Common myeloid progenitor, CD34-positive (primary cell): Measurements from ENCODE around the gene CD7. TPM values are rescaled to one million over a fixed set of nuclear protein-coding genes. Genes with fewer than 3 reads are reported as not detected.
"Not testable (repeated sequence)": the region's sequence is repeated elsewhere in the genome, so short reads cannot be mapped to it uniquely, and the experiment has no call there.

Experiments used
- CTCF ChIA-PET: fragments of 350-600 bp; sonication (Branson Sonifier 250); formaldehyde crosslinking; loops from one replicate; lab custom pipeline; 2021; ENCODE audit warnings: antibody characterized with exemption; lab: Charles Lee
- POLR2A ChIA-PET: fragments of 350-600 bp; sonication (Branson Sonifier 250); formaldehyde crosslinking; loops from one replicate; lab custom pipeline; 2021; ENCODE audit warnings: antibody characterized with exemption; lab: Charles Lee
- DNase-seq, 3 donors: peaks; one replicate each; pipeline versions ENCODE4 v3.0.0 to v3.0.0-alpha.2; 2013
- H3K27ac ChIP-seq, 2 experiments: 1 replicate in 1 of 2; 2 replicates in 1 of 2; pipeline ENCODE4 v1.7.0; 2013; ENCODE audit warnings: inconsistent platforms in 2 of 2, low read length in 2 of 2, mild to moderate bottlenecking in 2 of 2, low read depth in 1 of 2, moderate library complexity in 1 of 2; ENCODE audit not compliant: severe bottlenecking in 2 of 2, insufficient read depth in 1 of 2, poor library complexity in 1 of 2
- H3K27me3 ChIP-seq, 5 experiments: replicated peaks in 2 of 5; 1 replicate in 3 of 5; 2 replicates in 2 of 5; pipeline versions ENCODE4 v1.6.1 to v1.7.0; 2013; ENCODE audit warnings: low read length in 4 of 5, mild to moderate bottlenecking in 2 of 5, moderate library complexity in 2 of 5, inconsistent platforms in 1 of 5; ENCODE audit not compliant: insufficient read depth in 5 of 5, control insufficient read depth in 4 of 5
- H3K36me3 ChIP-seq, 4 experiments: 1 replicate in 2 of 4; 2 replicates in 2 of 4; pipeline versions ENCODE4 v1.6.1 to v1.7.0; 2013; ENCODE audit warnings: low read length in 3 of 4, control low read depth in 1 of 4, mild to moderate bottlenecking in 1 of 4; ENCODE audit not compliant: control insufficient read depth in 4 of 4, insufficient read depth in 4 of 4
- H3K4me1 ChIP-seq, 4 experiments: 1 replicate in 3 of 4; 2 replicates in 1 of 4; pipeline versions ENCODE4 v1.6.1 to v1.7.1; 2013; ENCODE audit warnings: low read length in 3 of 4, mild to moderate bottlenecking in 3 of 4, control low read depth in 1 of 4, inconsistent platforms in 1 of 4, moderate library complexity in 1 of 4; ENCODE audit not compliant: control insufficient read depth in 4 of 4, insufficient read depth in 4 of 4; ENCODE audit errors: control extremely low read depth in 1 of 4
- H3K4me3 ChIP-seq, 7 experiments: 1 replicate in 4 of 7; 2 replicates in 3 of 7; pipeline versions ENCODE4 v1.5.1 to v1.7.0; 2013; ENCODE audit warnings: mild to moderate bottlenecking in 7 of 7, low read length in 6 of 7, moderate library complexity in 6 of 7, inconsistent platforms in 2 of 7, low read depth in 2 of 7, control low read depth in 1 of 7; ENCODE audit not compliant: insufficient read depth in 4 of 7, control insufficient read depth in 1 of 7; ENCODE audit errors: extremely low read depth in 1 of 7
- H3K9me3 ChIP-seq, 5 experiments: 1 replicate in 4 of 5; 2 replicates in 1 of 5; pipeline versions ENCODE4 v1.6.1 to v1.7.1; 2013; ENCODE audit warnings: low read length in 4 of 5, mild to moderate bottlenecking in 2 of 5, inconsistent platforms in 1 of 5, low read depth in 1 of 5, moderate library complexity in 1 of 5; ENCODE audit not compliant: control insufficient read depth in 4 of 5, insufficient read depth in 2 of 5; ENCODE audit errors: control extremely low read depth in 1 of 5
- WGBS: methylation state at CpG from one replicate; pipeline ENCODE4 v1.1.5; 2013; ENCODE audit not compliant: insufficient coverage; 5-methylcytosine and 5-hydroxymethylcytosine counted together
- polyA plus RNA-seq: library from polyadenylated mRNA; unstranded; fragments of 120-200 nt; gene quantifications from one replicate; pipeline ENCODE4 v1.2.1, GENCODE V29; 2013

CD7 gene
- polyA plus RNA-seq = 1.7 TPM

- ChIA-PET CTCF (interaction anchor here (0.7 to 12.5 kb wide), 5 partner anchors 9 to 82 kb away, joined by 3 to 119 read pairs (median 5); no protein-coding TSS in a partner anchor), POLR2A (interaction anchor here (0.6 to 1.1 kb wide), 3 partner anchors 14 to 19 kb away, joined by 3 read pairs; no protein-coding TSS in a partner anchor)
- no peaks in the 10 kb centered on the region for H3K27me3 ChIP-seq
- H3K4me3 ChIP-seq = no peak within 1 kb of the TSS
- WGBS = 93% methylated on average over 21 of the region's 26 CpGs
- H3K27ac ChIP-seq = no peak within 1 kb of the TSS
- H3K4me1 ChIP-seq = peaks cover 0 to 52% (median 39%) of the 10 kb centered on the region in 4 experiments
- peaks cover 0 to 3% (median 0%) of the 10 kb centered on the region in 5 experiments for H3K9me3 ChIP-seq
- DNase-seq = no peak
- H3K36me3 ChIP-seq = no peaks in the 10 kb centered on the region
Measured at GRCh38 chr17:82317394-82318168, at the start of gene CD7. TSS of gene CD7 (minus strand) at chr17:82317608. CDS start at chr17:82317495, 113 bp downstream.

GRCh38 chr17:82366749-82367148, 49.3 kb upstream of the CD7 start:
- CTCF ChIA-PET = interaction anchor here (0.9 to 2.0 kb wide), 3 partner anchors 14 to 163 kb away, joined by 3 to 6 read pairs (median 4); no protein-coding TSS in a partner anchor
- Histone ChIP-seq H3K9me3 (no peaks in the 10 kb centered on the region), H3K4me1 (peaks cover 0 to 15% (median 12%) of the 10 kb centered on the region in 4 experiments), H3K4me3 (no peak overlapping the region), H3K36me3 (no peaks in the 10 kb centered on the region), H3K27ac (no peak overlapping the region), H3K27me3 (peaks cover 4 to 41% (median 19%) of the 10 kb centered on the region in 5 experiments)
- no peak for DNase-seq
- WGBS = 100% methylated on average over 5 of the region's 7 CpGs
- POLR2A ChIA-PET = no interaction called here

GRCh38 chr17:82365606-82366295, 48.3 kb upstream of the CD7 start:
- no peak for DNase-seq
- peaks cover 4 to 31% (median 12%) of the 10 kb centered on the region in 5 experiments for H3K27me3 ChIP-seq
- peaks cover 0 to 5% (median 4%) of the 10 kb centered on the region in 4 experiments for H3K4me1 ChIP-seq
- no peaks in the 10 kb centered on the region for H3K9me3 ChIP-seq
- no peak overlapping the region for H3K4me3 ChIP-seq
- H3K36me3 ChIP-seq = no peaks in the 10 kb centered on the region
- no peak overlapping the region for H3K27ac ChIP-seq
- WGBS = 84% methylated on average over 4 of the region's 6 CpGs
- ChIA-PET CTCF (interaction anchor here (1.2 to 2.0 kb wide), 4 partner anchors 10 to 15 kb away, joined by 3 to 6 read pairs (median 4); no protein-coding TSS in a partner anchor), POLR2A (no interaction called here)

GRCh38 chr17:82361885-82362633, 44.7 kb upstream of the CD7 start:
- no peak for DNase-seq
- ChIA-PET CTCF (no interaction called here), POLR2A (interaction anchor here (1.2 kb wide), 1 partner anchor 9 kb away, joined by 4 read pairs; no protein-coding TSS in a partner anchor)
- H3K4me1 ChIP-seq = peaks cover 0 to 7% (median 1%) of the 10 kb centered on the region in 4 experiments
- 100% methylated on average over 6 of the region's 6 CpGs for WGBS
- H3K9me3 ChIP-seq = no peaks in the 10 kb centered on the region
- H3K36me3 ChIP-seq = no peaks in the 10 kb centered on the region
- H3K27ac ChIP-seq = no peak overlapping the region
- H3K27me3 ChIP-seq = peaks cover 0 to 4% (median 2%) of the 10 kb centered on the region in 5 experiments
- H3K4me3 ChIP-seq = no peak overlapping the region

GRCh38 chr17:82359451-82360074, 42.2 kb upstream of the CD7 start:
- H3K4me3 ChIP-seq, H3K9me3 ChIP-seq, DNase-seq, H3K36me3 ChIP-seq, H3K27ac ChIP-seq, H3K27me3 ChIP-seq, POLR2A ChIA-PET, CTCF ChIA-PET, H3K4me1 ChIP-seq: not testable (repeated sequence)
- no CpG with 5 or more reads among the region's 1 CpG for WGBS
